Caki2 (cell line): ENCODE results near the gene COPS2. TPM values are rescaled to one million over a fixed set of nuclear protein-coding genes. Genes with fewer than 3 reads are reported as not detected.
"Not testable (repeated sequence)": the region's sequence is repeated elsewhere in the genome, so short reads cannot be mapped to it uniquely, and the experiment has no call there.

Experiments used
- DNase-seq: peaks from one replicate; pipeline ENCODE4 v3.0.0-alpha.2; 2015; ENCODE audit warnings: low read depth
- in situ Hi-C: cut with HindIII; loops from 2 replicates; pipeline ENCODE4 v1.10.0; 2016; ENCODE audit warnings: low sequenced_read_pairs, low pct_unique_long_range_greater_than_20kb, mixed read lengths
- total RNA-seq: library from RNA; depleted of rRNA; stranded (reverse); fragments of >200 nt; shearing (Covaris generic); gene quantifications from 2 replicates; pipeline ENCODE4 v1.2.3, GENCODE V29; 2014; ENCODE audit warnings: low replicate concordance; rRNA removed

COPS2 gene
- total RNA-seq, 1 experiment from 2014 or later, result 64.1 TPM

DNA sequence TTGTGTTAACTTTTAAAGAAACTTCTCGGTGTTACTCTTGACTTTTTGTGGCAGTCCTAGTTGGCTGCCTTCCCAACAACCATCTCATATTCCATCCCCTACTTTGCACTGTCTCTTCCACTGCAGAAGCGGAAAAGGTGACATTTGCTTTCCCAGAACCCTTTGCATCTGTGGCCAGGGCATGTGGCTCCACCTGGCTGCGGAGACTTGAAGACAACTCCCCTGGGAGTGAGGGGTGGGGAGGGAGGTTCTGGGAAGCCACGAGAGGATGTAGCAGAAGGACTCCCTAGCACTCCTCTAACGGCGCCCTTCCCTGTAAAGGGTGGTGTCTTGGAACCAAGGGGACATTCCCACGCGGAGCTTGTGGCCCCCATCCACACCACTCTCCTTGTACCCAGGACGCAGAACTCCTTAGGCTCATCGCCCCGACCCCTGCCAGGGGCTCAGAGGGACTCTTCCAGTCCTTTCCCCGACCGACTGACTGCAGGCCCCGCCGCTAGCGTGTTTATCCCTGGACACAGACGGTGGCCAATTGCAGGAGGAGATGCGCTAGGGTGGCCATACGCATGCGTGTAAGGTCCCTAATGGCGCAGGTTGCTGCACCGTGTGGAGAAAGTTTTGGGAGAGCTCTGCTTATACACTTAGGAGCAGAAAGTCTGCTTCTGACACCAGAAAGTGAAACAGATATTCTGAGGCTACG lies 75.9 kb downstream of the COPS2 start:
- in situ Hi-C loops, result no loop called here
- no peak for DNase-seq

DNA sequence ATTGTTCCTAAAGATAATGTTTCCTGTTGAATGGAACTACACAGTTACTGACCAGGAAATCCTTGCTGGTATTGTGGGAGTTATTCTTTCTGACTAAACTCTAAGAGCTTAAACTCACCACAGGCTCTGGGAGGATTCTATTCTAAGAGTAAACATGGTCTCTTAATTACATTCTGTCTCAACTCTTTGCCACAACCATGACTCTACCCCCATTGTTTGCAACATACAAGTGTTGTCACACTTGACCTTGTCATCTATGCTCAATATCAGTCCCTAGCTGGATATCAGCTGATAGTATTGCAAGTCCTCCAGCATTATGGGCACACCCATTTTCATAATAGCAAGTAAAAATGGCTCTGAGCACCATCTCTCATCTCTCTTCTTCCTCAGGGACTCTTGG lies 79.5 kb downstream of the COPS2 start:
- in situ Hi-C loops, result no loop called here
- DNase-seq, result no peak

GRCh38 chr15:49074589-49075287 lies 80.7 kb downstream of the COPS2 start:
- DNase-seq, in situ Hi-C loops: not testable (repeated sequence)

Other genes with a start within 250 kb of the COPS2 start
- 0.41 TPM in 1 of 2 replicates, not detected in the other for gene SHC4, start 191.7 kb downstream of the COPS2 start, total RNA-seq
- 4.3 and 51.0 TPM in 2 replicates for gene SECISBP2L, start 109.2 kb downstream of the COPS2 start, total RNA-seq
- gene GALK2, start 14.6 kb upstream of the COPS2 start, total RNA-seq, result 14.7 and 44.2 TPM in 2 replicates